Ectodermal cell (in vitro differentiated cells): Measurements from ENCODE around the gene PLXNA3.

Source experiments
- H3K27ac ChIP-seq: 2 replicates; pipeline ENCODE4 v1.7.0; 2013; ENCODE audit warnings: mild to moderate bottlenecking, low read depth, low read length; ENCODE audit not compliant: insufficient read depth, poor library complexity, severe bottlenecking
- H3K27me3 ChIP-seq: 2 replicates; pipeline ENCODE4 v1.7.0; 2013; ENCODE audit warnings: mild to moderate bottlenecking, low read length; ENCODE audit not compliant: insufficient read depth, control insufficient read depth, poor library complexity, severe bottlenecking
- H3K36me3 ChIP-seq: one replicate; pipeline ENCODE4 v1.7.0; 2013; ENCODE audit warnings: low read length; ENCODE audit not compliant: control insufficient read depth, insufficient read depth
- H3K4me1 ChIP-seq: one replicate; pipeline ENCODE4 v1.7.0; 2013; ENCODE audit warnings: low read length; ENCODE audit not compliant: control insufficient read depth, insufficient read depth
- H3K4me3 ChIP-seq: 2 replicates; pipeline ENCODE4 v1.7.0; 2013; ENCODE audit warnings: low read depth, low read length, control low read depth; ENCODE audit not compliant: insufficient read depth
- H3K9me3 ChIP-seq: 2 replicates; pipeline ENCODE4 v1.7.0; 2013; ENCODE audit warnings: mild to moderate bottlenecking, low read length, moderate library complexity; ENCODE audit not compliant: control insufficient read depth
- WGBS, 2 experiments: methylation state at CpG; one replicate each; pipeline ENCODE4 v1.1.7; 2013; ENCODE audit warnings: missing lambda C conversion rate in 2 of 2; 5-methylcytosine and 5-hydroxymethylcytosine counted together

PLXNA3 gene

DNA sequence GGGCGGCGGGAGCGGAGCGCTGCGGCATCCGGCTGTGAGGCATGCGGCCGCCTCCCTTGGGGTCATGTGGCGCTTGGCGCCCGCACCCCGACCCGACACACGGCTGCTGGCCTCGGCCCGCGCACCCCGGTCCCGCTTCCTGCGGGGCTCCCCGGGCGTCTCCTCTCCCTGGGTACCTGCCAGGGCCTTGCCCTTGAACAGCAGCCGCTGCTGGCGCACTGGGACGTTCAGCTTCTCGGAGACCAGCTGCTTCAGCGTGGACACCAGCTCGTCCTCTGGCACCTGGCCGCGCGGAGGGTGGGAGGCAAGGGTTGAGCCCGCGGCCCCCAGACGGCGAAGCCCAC, 27.9 kb downstream of the PLXNA3 start:
- Histone ChIP-seq H3K27ac (no peak overlapping the region), H3K36me3 (no peaks in the 10 kb centered on the region), H3K27me3 (peaks cover 9% of the 10 kb centered on the region), H3K4me3 (peak overlapping the region; percentile 55), H3K9me3 (no peaks in the 10 kb centered on the region), H3K4me1 (peaks cover 5% of the 10 kb centered on the region)
- WGBS, 2 experiments: 1 to 2% methylated on average over 35 of the region's 35 CpGs

DNA sequence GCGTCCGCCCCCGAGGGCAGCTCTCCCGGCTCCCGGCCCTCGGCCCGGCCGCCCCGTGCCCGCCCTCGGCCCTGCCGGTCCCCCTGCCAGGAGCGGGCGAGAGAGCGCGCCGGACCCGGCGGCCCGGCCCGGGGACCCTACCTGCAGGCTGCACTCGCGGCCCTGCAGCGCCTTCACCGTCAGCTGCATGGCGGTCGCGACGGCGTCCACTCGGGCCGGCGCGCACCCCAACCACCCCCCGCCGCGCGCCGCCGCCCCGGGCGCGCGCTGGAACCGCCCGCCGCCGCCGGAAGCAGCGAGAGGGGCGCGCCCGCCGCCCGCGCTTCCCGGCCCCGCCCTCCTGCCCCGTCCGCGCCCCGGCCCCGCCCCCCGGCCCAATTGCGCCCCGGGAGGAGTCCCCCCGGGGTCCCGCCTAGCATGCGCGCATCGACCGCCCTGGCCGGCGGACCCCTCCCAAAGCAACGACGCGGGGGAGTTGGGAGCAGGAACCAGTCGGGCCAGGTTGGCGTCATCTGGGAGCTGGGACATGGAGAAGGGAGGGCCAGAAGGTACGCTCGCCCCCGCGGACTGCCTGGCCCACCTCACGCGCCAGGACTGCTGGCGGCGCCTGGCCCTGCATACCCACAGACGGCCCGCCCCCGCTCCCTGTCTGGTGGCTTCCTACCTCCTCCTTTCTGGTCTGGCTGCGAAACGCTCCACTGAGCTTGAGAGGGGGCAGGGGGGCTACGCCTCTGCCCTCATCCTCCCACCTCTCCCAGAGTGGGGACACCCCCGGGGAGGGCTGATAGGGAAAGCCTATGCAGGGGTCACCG, 28.5 kb downstream of the PLXNA3 start, which contains the start of gene UBL4A:
Gene UBL4A (minus strand): TSS at position 220 of the 812 bp plus-strand sequence. CDS start 31 bp downstream, at position 189.
- Histone ChIP-seq H3K27me3 (peaks cover 9% of the 10 kb centered on the region), H3K4me1 (peaks cover 5% of the 10 kb centered on the region), H3K4me3 (peak within 1 kb of the TSS; percentile 55), H3K9me3 (no peaks in the 10 kb centered on the region), H3K36me3 (no peaks in the 10 kb centered on the region), H3K27ac (no peak within 1 kb of the TSS)
- WGBS, 2 experiments: 3% methylated on average over 94 to 95 of the region's 95 CpGs

DNA sequence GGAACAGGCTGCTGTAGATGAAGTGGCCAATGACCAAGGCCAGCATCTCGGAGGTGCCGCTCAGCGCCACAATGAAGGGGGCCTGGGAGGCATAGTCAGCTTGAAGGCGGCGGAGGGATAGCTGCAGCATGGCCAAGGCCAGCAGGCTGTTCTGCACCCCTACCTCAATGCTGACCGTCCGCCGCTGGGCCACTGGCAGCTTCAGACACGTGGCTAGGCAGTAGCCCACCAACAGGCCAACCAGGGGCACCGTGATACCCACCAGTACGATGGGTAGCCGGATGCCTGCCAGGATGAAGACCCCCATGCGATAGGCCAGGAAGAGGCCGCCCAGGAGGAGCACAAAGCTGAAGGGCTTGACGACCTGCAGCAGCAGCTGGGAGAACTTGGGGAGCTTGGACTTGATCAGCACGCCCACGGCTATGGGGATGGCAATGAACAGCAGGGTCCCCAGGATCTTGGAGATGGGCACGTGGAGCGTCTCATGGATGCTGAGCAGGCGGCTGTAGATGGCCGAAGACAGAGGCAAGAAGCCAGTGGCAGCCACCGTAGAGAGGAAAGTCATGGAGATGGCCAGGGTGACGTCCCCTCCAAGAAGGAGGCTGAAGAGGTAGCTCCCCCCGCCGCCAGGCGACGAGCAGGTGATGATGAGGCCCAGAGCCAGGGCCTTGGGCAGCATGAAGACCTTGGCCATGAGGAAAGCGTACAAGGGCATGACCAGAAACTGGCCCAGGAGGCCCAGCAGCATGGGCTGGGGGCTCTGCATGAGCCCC, 29.6 kb downstream of the PLXNA3 start:
- 96% methylated on average over 28 of the region's 28 CpGs for WGBS, 2 experiments
- H3K4me1 ChIP-seq: peaks cover 5% of the 10 kb centered on the region
- H3K27me3 ChIP-seq: peaks cover 9% of the 10 kb centered on the region
- no peaks in the 10 kb centered on the region for H3K36me3 ChIP-seq
- no peak overlapping the region for H3K4me3 ChIP-seq
- H3K9me3 ChIP-seq: no peaks in the 10 kb centered on the region
- H3K27ac ChIP-seq: no peak overlapping the region

DNA sequence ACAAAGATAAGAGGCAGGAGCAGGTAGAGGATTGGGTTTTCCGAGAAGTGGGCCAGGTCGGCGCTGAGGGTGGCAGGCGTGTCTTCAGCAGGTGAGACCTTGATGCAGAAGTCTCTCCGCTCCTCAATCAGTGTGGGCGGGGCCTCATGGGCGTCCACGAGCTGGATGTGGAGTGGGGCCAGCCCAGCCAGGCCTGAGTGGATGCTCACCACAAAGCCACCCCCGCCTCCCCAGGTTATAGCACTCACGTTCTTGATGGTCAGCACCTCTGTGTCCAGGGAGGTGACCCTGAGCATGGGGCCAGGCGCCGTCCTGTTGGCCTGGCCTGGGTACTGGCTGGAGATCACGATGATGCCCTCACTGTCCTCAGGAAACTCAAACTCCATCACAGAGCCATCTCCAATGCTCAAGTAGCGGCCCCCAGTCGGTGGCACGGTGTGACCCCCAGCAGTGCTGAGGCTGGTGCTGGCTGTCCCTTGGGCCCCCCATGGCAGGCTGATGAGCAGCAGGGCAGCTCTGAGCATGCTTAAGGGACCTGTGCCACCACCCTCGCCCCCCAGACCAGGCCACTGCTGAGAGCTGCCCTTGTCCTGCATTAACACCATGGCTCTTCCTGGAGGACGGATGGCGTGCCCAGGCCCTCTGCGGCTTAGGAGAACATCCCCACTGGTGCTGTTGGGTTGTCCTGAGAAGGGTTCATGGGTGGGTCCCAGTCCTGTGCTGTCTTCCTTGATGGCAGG, 30.4 kb downstream of the PLXNA3 start:
- H3K4me1 ChIP-seq: peaks cover 5% of the 10 kb centered on the region
- no peak overlapping the region for H3K27ac ChIP-seq
- peaks cover 9% of the 10 kb centered on the region for H3K27me3 ChIP-seq
- no peaks in the 10 kb centered on the region for H3K36me3 ChIP-seq
- H3K4me3 ChIP-seq: no peak overlapping the region
- no peaks in the 10 kb centered on the region for H3K9me3 ChIP-seq
- WGBS, 2 experiments: 94 to 95% methylated on average over 20 of the region's 20 CpGs

DNA sequence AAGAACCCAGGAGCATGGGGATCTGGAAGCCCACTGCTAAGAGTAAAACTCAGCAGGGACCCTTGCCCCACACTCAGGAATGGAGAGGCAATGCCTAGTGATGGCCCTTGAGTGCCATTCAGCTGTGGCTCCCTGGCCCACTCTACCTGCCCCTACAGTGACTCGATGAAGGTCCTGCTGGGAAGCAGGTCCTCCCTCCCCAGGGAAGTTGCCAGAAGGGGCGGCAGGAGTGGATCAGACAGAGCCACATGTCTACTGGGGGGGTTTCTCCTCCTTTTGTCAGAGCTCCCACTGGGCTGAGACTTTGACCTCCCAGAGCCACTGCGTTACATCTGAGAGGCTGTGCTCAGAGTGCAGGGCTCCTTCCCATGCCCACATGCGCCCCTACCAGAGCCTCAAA, 31.1 kb downstream of the PLXNA3 start:
- Histone ChIP-seq H3K27ac (no peak overlapping the region), H3K4me1 (peaks cover 5% of the 10 kb centered on the region), H3K4me3 (no peak overlapping the region)

DNA sequence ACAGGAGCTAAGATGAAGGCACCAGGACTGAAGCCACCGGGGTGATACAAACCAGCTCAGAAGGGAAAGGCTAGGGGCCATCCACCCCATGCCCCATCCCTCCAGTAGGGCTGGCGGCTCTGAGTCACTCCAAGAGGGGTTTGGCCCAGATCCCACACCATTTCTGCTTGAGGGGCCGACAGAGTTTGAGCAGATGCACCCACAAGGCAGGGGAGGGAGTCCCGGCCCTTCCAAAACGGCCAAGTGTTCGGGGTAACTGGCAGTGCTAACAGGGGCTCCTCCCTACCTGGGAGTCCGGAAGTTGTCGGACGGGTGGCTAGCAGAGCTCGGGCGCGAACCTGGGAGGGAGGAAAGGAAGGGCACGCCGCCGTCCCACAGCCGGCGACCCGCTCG, 31.9 kb downstream of the PLXNA3 start:
- Histone ChIP-seq H3K4me3 (peak overlapping the region; percentile 45), H3K27ac (no peak overlapping the region), H3K9me3 (no peaks in the 10 kb centered on the region), H3K27me3 (peaks cover 9% of the 10 kb centered on the region), H3K36me3 (no peaks in the 10 kb centered on the region), H3K4me1 (peaks cover 5% of the 10 kb centered on the region)
- WGBS, 2 experiments: 7 to 9% methylated on average over 19 of the region's 19 CpGs

More for the DNA sequence above, 31.1 kb downstream of the PLXNA3 start:
- Histone ChIP-seq H3K27me3 (peaks cover 9% of the 10 kb centered on the region), H3K36me3 (no peaks in the 10 kb centered on the region), H3K9me3 (no peaks in the 10 kb centered on the region)
- WGBS, 2 experiments: 93 to 100% methylated on average over 4 of the region's 4 CpGs

DNA sequence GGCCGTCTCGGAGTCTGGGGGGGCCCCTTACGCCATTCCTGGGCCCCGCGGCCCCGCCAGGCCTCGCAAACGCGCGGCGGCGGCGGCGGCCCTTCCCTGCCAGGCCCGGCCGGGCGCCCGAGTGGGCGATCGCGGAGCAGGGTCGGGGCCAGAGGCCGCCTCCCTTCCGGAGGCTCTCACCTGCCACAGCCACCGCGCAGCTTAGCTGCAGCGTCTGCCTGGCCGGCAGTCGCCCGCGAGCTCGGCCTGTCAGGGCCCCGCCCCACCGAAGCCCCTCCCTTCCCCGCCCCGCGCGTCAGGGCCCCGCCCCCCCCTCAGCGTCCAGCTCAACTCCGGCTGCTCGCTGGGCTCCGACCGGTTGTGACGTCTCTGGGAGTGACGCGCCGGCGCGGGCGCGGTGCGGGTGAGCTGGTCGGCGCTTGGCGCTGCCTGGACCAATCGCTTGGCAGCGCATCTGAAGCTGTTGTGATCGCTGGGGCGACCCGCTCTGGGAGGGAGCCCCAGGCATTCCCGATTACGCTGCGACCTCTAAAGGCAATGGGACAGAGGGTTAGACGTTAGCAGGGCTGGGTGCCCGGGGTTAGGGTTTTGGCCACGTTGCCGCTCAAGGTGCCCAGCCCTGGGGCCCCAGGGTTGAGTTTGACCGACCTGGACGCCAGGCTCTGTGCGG, 32.5 kb downstream of the PLXNA3 start, which contains the start of gene SLC10A3:
Gene SLC10A3 (minus strand): TSS at position 216 of the 670 bp plus-strand sequence. CDS start 1,689 bp downstream, outside the sequence.
- Histone ChIP-seq H3K4me1 (peaks cover 2% of the 10 kb centered on the region), H3K27ac (peak within 1 kb of the TSS; percentile 83), H3K4me3 (peak within 1 kb of the TSS; percentile 45), H3K27me3 (peaks cover 9% of the 10 kb centered on the region), H3K36me3 (no peaks in the 10 kb centered on the region), H3K9me3 (no peaks in the 10 kb centered on the region)
- WGBS, 2 experiments: 0 to 1% methylated on average over 66 to 71 of the region's 71 CpGs

DNA sequence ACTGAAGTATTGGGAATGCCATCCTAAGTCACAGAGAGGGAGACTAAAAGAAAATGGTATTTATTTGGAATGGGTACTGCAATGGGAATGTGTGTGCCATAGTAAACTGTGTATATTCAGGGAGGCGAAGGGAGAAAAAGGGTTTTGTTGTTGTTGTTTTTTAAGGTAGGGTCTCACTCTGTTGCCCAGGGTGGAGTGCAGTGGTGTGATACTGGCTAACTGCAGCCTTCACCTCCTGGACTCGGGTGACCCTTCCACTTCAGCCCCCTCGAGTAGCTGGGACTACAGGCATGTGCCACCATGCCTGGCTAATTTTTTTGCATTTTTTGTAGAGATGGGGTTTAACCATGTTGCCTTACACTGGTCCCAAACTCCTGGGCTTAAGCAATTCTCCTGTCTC, 36.6 kb downstream of the PLXNA3 start:
- Histone ChIP-seq H3K4me1 (no peaks in the 10 kb centered on the region), H3K9me3 (no peaks in the 10 kb centered on the region), H3K27me3 (peaks cover 3% of the 10 kb centered on the region), H3K4me3 (no peak overlapping the region), H3K27ac (no peak overlapping the region), H3K36me3 (no peaks in the 10 kb centered on the region)
- WGBS, 2 experiments: 86 to 91% methylated on average over 3 of the region's 3 CpGs

DNA sequence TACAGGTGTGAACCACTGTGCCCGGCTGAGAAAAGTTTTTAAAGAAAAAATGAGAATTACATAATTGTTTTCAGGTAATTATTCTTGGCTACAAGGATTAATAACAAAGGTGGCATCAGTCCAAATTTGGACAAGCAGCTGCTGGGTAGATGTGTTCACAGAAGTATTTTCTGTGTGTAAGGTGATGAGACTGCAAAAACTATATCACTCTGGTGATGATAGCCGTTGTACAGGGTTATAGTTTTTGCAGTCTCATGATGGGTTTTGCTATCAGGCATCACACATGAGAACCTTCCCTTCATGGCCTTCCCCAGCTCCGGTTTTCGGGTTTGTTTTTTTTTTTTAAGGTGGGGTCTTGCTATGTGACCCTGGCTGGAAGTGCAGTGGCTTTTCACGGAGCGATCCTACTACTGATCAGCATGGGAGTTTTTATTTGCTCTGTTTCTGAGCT, 37.4 kb downstream of the PLXNA3 start:
- Histone ChIP-seq H3K9me3 (no peaks in the 10 kb centered on the region), H3K36me3 (no peaks in the 10 kb centered on the region), H3K27me3 (no peaks in the 10 kb centered on the region), H3K4me1 (no peaks in the 10 kb centered on the region), H3K4me3 (no peak overlapping the region), H3K27ac (no peak overlapping the region)
- WGBS, 2 experiments: 92 to 96% methylated on average over 4 to 6 of the region's 6 CpGs
